Skin epidermis (tissue), 12 donors: ENCODE data around the gene GLB1L3.
"Not testable (repeated sequence)": the region's sequence is repeated elsewhere in the genome, so short reads cannot be mapped to it uniquely, and the experiment has no call there.

Experiments used
- H3K27ac ChIP-seq, 21 experiments: fragments of 200-600 bp; sonication (generic) in 11 of 21; one replicate each; pipeline ENCODE4 v1.5.0; 2020; ENCODE audit warnings: mild to moderate bottlenecking in 3 of 21, inconsistent platforms in 2 of 21, moderate library complexity in 2 of 21
- H3K4me3 ChIP-seq, 7 experiments: fragments of 200-600 bp; sonication (generic) in 2 of 7; one replicate each; pipeline ENCODE4 v1.5.0; 2020; ENCODE audit warnings: inconsistent platforms in 2 of 7, mild to moderate bottlenecking in 2 of 7, moderate library complexity in 1 of 7

GLB1L3 gene

DNA sequence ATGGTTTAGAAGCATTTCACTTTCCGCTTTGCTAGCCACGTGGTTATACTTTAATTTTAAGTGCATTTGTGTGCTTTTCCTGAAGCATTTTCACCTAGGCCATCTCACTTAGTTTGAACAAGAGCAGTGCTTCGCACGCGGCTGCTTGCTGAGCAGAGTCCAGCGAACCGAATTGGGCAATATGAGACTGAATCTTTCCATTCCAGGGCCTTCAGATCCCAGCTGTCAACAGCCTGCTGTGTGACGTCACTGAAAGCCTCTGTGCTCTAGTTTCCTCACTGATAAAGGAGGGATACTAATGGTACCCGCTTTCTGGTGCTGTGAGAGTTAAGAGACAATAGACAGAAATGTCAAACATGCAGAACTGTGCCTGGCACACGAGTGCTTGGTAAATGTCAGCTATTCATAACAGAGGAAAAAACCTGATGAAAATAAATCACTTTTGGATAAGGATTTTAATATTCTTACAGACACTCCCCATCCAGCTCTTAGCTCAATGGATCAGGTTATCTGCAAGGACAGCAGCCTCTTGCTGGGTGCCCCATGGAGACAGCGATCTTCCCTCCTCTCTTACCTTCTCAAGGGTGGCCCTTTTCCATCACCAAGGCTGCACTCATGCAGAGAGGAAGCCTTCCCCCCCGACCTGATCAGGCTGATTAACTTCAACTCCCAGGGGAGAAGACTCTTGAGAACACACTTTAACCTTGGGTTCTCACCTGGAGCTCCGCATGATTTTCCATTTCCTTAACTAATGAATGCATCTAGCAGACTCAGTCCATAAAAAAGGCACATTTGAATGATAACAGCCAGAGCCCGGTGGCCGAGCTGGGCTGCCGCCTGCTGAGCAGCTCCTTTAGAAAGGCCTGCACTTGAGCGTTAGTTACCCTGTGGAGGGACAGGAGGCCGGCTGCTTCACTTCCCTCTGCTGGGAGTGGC is 3.5 kb upstream of the GLB1L3 start:
- no peak overlapping the region for H3K27ac ChIP-seq
- H3K4me3 ChIP-seq = no peak overlapping the region

DNA sequence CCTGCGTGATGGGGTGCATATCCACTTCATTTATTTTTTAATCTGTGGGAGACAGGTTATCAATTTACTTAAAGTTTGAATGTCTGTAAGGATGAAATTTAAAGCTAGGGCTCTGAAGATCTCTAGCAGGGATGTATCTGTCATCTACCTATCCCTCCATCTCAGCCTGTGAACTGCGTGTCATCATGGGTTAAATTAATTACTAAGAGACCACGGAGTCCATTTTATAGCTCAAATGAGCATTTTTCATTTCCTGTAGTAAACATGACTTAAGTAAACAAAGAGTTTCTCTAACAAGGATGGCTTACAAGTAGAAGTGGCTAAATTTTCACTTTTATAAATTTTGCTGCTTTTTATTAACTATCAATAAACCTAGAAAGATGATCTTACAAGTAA is 2.9 kb upstream of the GLB1L3 start:
- Histone ChIP-seq H3K4me3 (no peak overlapping the region), H3K27ac (no peak overlapping the region)

DNA sequence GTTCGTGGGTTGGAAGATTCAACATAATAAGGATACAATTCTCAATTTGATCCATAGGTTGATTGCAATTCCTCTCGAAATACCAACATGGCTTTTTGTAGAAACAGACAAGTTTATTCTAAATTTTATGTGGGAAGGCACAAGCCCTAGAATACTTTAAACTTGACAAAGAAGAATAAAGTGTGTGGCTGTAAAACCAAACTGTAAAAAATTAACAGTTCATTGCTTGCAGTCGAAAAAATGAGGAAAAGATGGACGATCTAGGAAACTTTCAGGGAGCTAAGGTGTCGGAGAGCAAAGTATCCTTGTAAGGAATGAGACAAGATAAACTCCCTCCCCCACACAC is 1.0 kb upstream of the GLB1L3 start:
- H3K27ac ChIP-seq = peak overlapping the region in 2 of 21 experiments; percentile 59 to 73
- peak overlapping the region in 6 of 7 experiments; percentile 34 to 56 (median 40) for H3K4me3 ChIP-seq

DNA sequence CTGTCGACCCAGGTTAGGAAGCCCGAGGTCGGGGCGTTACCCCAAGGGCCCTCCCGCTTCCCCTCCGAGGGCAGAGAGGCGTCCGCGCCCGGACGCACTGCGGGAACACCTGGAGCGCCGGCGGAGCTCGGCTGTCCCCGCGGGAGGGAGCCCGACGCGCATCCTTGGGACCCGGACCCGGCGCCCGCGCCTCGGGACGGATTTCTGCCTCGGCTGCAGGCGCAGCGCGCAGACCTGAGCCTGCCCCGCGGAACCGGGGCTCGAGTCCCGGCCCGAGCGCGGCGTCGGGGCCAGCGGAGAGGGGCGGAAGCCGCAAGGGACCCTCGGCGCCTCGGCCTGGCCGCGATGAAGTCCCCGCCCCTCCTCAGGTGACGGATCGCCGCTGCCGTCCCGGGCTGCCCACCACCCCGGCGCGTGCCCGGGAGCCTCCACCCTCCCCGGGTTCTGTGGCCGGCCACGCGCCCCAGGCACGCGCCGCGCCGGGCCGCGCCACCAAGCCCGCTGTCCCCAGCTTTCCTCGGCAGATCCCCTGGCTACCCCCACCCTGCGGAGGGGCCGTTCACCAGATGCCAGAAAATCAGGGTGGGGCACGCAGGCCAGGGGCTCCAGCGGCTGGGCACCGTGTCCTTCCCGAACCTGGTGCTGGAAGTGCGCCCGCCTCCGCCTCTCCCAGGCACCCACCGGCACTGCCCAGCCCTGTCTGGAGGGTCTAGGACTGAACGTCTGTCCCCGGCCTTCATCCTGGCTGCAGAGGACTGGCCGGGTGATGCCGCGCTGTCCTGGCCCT is 410 bp downstream of the GLB1L3 start:
- Histone ChIP-seq H3K27ac (peak overlapping the region in 5 of 21 experiments; percentile 2 to 38 (median 10)), H3K4me3 (peak overlapping the region; percentile 34 to 56 (median 41))

DNA sequence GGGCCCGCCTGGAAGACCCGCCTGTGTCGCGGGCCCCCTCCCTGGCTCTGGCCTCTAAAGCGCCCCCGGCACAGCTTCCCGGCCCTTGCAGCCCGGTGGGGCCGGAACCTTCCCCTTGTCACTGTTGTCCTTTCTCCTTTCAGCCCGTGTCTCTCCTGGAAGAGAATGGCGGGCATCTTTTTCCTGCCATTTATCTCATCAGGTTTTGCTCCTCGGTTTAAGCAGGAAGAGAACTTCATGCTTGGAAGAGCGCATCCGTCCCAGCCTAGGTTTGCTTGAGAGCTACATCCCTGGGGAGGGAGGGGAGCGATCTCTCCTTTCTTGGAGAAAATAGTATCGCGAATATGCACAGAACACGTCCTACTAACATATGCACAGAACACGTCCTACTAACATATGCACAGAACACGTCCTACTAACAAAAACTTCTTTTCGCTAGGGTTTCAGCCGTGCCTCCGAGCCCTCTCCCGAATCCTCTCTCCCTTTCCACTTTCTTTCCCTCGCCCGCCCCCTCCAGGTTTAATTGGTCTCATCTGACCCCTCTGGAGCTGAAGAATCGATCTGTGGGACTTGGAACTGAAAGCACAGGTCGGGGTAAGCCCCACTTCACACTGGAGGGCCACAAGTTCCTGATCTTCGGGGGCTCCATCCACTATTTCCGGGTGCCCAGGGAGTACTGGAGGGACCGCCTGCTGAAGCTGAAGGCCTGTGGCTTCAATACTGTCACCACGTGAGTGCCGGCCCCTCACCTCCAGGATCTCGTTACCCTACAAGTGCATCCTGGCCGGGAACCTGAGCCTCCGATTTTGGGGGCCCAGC is 1.2 kb downstream of the GLB1L3 start:
- Histone ChIP-seq H3K4me3 (peak overlapping the region in 5 of 7 experiments; percentile 37 to 56 (median 42)), H3K27ac (no peak overlapping the region)

DNA sequence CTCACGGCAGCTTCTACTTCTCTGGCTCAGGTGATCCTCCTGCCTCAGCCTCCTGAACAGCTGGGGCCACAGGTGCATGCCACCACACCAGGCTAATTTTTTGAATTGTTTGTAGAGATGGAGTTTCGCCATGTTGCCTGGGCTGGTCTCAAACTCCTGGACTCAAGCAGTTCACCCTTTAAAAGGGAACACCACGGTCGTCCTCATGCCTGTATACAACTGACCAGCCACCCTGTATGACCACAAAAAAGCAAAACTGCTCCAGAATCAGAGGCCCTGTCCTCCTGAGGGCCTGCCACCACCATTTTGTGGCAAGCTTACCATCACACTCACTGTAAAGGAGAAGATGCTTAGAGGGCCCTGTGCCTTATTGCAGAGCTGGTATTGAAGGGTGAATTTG is 2.2 kb downstream of the GLB1L3 start:
- H3K27ac ChIP-seq = no peak overlapping the region
- H3K4me3 ChIP-seq = no peak overlapping the region

DNA sequence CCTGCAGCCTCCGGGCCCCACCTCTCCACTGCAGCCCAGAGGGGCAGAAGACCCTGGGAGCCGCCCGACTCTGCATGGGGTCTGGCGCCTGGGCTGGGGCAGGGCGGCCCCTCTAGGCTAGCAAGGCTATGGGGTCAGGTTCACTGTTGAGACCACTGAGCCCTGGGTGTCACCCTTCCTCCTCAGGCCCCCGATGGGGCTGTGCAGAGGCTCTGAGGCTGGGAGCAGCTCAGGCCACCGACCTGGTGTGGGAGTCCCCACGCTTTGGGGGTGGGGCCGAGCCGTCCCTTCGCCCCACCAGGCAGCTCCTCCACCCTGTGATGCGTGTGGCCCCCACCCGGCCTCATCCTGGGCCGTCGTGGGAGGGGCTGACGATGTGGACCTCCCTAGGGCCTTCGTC is 5.5 kb downstream of the GLB1L3 start:
- H3K4me3 ChIP-seq, H3K27ac ChIP-seq: not testable (repeated sequence)

DNA sequence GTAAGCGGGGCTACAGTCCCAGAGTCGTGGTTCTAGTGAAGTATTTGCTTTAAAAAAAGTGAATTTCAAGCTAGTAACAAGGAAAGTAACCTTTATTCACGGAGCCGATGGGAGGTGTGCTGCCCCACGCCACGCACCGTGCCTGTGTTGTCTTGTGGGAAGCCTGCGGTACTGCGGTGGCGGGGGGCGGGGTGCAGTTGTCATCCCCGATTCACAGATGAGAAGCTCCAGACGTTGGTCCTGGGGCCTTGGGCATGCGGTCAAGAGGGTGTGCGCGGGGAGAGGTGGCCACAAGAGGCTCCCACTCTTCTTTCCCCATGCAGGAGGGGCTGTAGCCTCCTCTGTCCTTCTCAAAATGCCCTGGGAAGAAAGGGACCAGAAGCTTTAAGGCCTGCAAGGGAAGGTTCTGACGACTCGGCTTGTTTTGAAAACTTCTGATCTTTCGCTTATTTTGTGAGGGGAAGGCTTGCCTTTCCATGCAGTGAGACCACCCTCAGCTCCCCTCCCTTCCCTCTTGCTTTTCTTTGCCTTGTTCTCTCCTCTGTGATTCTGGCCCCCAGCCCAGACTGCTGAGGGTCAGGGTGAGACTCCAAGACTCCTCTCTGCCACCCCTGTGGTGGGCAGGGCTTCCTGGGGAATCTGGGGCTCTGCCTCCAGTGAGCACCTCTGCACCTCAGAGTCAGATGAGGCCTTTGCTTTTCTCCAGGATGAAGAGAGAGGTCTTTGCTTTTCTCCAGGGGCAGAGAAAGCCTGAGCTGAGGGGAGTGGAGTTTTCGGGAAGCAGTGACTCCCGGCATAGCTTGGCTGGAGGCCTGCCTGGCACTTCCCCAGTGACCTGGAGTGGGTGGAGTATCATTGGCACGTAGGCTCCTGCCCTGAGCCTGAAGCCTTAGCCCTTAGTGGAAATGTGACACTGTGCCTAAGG is 6.2 kb downstream of the GLB1L3 start:
- Histone ChIP-seq H3K27ac (no peak overlapping the region), H3K4me3 (no peak overlapping the region)

DNA sequence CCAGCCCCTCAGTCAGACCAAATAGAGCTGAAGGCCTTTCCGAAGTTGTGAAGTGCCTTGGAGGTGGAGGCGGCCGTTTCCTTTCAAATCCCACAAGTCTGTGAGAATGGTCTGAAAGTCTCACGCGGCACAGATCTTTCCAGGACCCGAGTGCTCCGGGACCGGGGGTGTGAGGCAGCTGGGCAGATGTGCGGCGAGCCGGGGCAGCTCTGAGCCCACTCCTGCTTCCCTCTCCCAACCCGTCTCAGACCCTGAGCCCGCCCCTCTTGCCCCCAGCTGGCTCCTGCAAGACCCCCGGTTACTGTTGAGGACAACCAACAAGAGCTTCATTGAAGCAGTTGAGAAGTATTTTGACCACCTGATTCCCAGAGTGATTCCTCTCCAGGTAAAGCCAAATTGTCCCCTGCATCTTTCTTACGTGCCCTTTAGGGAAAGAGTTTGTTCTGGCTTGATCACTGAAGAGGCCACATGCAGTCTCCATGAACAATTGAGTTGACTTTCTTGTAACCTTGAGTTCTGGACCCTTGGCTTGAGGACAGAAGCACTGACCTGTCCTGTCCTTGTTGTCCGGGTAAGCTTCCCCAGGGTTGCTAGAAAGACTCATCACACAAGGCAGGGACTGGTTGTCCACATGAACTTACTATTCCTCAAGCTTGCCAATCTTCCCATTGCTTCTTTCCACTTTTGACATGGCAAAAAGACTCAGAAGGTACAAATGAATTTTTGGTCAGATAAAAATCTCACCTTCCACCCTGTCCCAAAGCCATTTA is 7.5 kb downstream of the GLB1L3 start:
- Histone ChIP-seq H3K27ac (no peak overlapping the region), H3K4me3 (no peak overlapping the region)

DNA sequence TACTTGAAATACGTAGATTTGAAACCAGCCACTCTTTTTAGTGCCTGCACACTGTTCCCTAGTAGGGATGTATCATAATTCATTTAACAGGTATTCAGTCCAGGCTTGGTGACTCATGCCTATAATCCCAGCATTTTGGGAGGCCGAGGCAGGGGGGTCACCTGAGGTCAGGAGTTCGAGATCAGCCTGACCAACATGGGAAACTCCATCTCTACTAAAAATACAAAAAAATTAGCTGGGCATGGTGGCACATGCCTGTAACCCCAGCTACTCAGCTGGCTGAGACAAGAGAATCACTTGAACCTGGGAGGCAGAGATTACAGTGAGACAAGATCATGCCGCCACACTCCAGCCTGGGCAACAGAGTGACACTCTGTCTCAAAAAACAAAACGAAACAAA is 8.2 kb downstream of the GLB1L3 start:
- H3K27ac ChIP-seq, H3K4me3 ChIP-seq: not testable (repeated sequence)

DNA sequence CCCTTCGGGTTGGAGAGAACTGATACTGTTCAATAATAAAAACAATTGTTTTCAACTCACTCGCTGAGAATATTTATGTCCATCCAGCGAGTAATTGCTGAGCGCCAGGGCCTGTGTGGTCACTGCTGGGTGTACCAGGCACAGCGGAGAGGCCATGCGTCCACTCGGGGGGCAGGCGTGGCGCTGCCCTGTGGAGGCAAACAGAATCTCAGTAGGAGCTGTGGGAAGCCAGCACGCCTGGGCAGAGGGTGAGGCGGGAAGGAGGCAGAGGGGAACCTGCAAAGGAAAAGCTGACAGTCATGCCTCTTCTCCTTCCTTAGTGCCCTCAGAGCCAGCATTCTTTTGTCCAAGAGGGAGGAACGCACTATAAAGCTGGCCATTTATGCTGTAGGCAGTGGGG is 11.4 kb downstream of the GLB1L3 start:
- H3K27ac ChIP-seq = no peak overlapping the region
- H3K4me3 ChIP-seq = no peak overlapping the region

DNA sequence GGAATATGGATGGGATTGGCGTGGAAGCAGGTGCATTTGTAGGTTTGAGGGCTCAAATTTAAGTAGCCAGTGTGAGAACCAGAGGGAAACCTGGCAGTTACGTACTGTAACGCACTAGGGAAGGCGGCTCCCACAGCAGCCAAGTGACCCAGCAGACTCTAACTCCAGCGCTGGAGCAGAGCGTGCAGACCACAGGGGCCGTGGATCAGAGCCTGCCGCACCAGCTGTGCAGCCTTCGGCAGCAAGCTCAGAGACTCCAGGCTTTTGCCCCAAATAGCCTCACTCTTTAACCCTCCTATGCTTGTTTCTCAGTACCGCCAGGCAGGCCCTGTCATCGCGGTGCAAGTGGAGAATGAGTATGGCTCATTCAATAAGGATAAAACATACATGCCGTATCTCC is 12.3 kb downstream of the GLB1L3 start:
- Histone ChIP-seq H3K27ac (no peak overlapping the region), H3K4me3 (no peak overlapping the region)

DNA sequence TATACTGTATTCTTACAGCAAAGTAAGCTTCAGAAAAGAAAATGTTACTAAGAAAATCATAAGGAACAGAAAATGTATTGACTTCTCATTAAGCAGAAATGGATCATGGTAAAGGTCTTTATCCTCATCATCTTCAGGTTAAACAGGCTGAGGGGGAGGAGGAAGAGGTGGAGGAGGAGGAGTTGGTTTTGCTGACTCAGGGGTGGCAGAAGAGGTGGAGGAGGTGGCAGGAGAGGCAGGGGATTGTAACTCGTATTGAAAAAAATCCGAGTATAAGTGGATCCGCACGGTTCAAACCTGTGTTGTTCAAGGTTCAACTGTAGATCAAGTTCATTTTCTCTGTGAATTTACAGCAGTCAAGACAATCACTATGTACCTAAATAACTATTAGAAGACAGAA is 13.0 kb downstream of the GLB1L3 start:
- no peak overlapping the region for H3K27ac ChIP-seq

DNA sequence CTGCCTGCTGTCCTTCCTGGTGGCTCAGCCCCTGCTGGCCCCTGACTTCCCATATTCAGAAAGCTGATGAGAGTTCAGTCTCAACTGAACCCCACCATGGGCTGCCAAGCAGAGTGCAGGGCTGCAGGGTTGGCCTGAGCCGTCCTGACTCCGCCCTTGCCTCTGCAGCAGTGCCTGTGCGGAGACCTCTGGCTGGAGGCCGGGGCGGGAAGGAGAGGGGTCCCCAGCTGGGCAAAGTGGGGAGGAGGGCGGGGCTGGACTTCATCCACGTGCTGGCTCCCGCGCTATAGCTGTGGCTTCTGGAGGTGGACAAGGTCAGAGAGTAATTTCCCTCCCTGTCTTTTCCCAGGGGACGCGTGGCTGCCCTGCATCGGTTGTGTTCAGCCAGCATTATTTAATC is 13.6 kb downstream of the GLB1L3 start:
- Histone ChIP-seq H3K4me3 (no peak overlapping the region), H3K27ac (no peak overlapping the region)

More for the DNA sequence above, 13.0 kb downstream of the GLB1L3 start:
- H3K4me3 ChIP-seq = no peak overlapping the region

DNA sequence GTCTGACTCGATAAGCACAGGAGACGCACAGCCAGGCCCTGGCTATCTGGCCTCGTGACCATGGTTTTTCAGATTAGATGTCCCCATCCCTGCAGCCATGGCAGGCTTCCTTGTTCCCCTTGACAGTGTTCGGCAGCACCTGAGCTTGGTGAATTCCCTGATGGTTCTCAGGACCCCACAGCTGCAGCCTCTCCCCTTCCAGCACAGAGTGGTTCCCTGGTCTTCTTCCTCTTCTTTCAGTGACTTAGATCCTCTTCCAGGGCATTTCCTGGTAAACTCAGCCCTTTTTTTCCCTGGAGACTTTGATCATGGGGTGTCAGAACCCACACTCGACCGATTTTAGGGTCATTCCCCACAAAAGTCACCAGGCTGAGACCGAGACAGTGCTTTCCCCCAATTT is 14.5 kb downstream of the GLB1L3 start:
- H3K4me3 ChIP-seq = no peak overlapping the region
- H3K27ac ChIP-seq = no peak overlapping the region

DNA sequence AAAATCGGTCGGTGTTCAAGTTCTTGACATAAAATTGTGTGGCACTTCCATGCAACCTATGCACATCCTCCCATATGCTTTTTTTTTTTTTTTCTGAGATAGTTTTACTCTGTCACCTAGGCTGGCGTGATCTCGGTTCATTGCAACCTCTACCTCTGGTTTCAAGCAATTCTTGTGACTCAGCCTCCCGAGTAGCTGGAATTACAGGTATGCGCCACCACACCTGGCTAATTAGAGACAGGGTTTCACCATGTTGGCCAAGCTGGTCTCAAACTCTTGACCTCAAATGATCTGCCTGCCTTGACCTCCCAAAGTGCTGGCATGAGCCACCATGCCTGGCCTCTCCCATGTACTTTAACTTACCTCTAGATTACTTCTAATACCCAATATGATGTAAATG is 15.0 kb downstream of the GLB1L3 start:
- Histone ChIP-seq H3K27ac (no peak overlapping the region), H3K4me3 (no peak overlapping the region)

DNA sequence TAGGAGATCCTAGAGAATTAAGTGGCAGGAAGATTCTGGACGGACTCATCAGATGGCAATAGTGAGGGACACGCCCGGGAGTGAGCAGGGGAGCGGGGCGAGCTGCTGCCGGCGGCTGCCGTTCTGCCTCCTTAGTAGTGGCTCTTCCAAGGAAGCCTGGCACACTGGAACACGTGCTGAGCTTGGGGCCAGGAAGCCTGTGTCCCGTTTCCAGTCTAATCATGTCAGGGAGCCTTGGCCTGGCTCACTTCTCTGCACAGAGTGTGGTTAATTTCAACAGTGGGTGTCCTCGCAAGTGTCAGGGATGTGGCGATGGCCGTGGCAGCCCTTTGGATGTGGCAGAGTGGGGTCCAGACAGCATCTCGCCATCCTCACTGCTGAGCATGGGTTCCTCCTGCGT is 16.5 kb downstream of the GLB1L3 start:
- no peak overlapping the region for H3K27ac ChIP-seq
- H3K4me3 ChIP-seq = no peak overlapping the region
